GM19240 (cell line): Measurements from ENCODE around the gene RNF149.
"Not testable (repeated sequence)": the region's sequence is repeated elsewhere in the genome, so short reads cannot be mapped to it uniquely, and the experiment has no call there.

Experiments used
- DNase-seq: peaks from one replicate; pipeline ENCODE4 v3.0.0; 2011; ENCODE audit warnings: low spot score; ENCODE audit not compliant: insufficient read length

Gene RNF149

GRCh38 chr2:101332885-101333766 is 24.6 kb upstream of the RNF149 start:
- DNase-seq = no peak

GRCh38 chr2:101331202-101331601 is 22.7 kb upstream of the RNF149 start:
- DNase-seq = no peak

GRCh38 chr2:101330253-101330933 is 21.9 kb upstream of the RNF149 start:
- no peak for DNase-seq

- DNase-seq = no peak
Observed at GRCh38 chr2:101329026-101329425, 20.5 kb upstream of the RNF149 start.

GRCh38 chr2:101328474-101329007 is 20.0 kb upstream of the RNF149 start:
- no peak for DNase-seq

- DNase-seq = no peak
Observed at GRCh38 chr2:101327863-101328394, 19.4 kb upstream of the RNF149 start.

- no peak for DNase-seq
Observed at GRCh38 chr2:101325425-101325824, 16.9 kb upstream of the RNF149 start.

- not testable (repeated sequence) for DNase-seq
Observed at GRCh38 chr2:101316568-101316967, 8.1 kb upstream of the RNF149 start.

- no peak for DNase-seq
Observed at GRCh38 chr2:101311696-101312017, 3.2 kb upstream of the RNF149 start.

- no peak for DNase-seq
Observed at GRCh38 chr2:101310834-101311695, 2.6 kb upstream of the RNF149 start.

GRCh38 chr2:101310090-101310833 is 1.8 kb upstream of the RNF149 start:
- DNase-seq = no peak

GRCh38 chr2:101307950-101308431 is 510 bp downstream of the RNF149 start:
- DNase-seq = no peak

- DNase-seq = no peak
Observed at GRCh38 chr2:101307503-101307902, 998 bp downstream of the RNF149 start.

- DNase-seq = no peak
Observed at GRCh38 chr2:101306410-101306809, 2.1 kb downstream of the RNF149 start.

- DNase-seq = no peak
Observed at GRCh38 chr2:101305492-101306078, 2.9 kb downstream of the RNF149 start.

- no peak for DNase-seq
Observed at GRCh38 chr2:101305035-101305434, 3.5 kb downstream of the RNF149 start.

- no peak for DNase-seq
Observed at GRCh38 chr2:101303688-101304087, 4.8 kb downstream of the RNF149 start.

GRCh38 chr2:101302016-101302415 is 6.5 kb downstream of the RNF149 start:
- no peak for DNase-seq

- DNase-seq = no peak
Observed at GRCh38 chr2:101300836-101301235, 7.7 kb downstream of the RNF149 start.

- DNase-seq = no peak
Observed at GRCh38 chr2:101300164-101300563, 8.3 kb downstream of the RNF149 start.
